ENCODE measurements around the gene LMBR1.
"Not testable (repeated sequence)": the region's sequence is repeated elsewhere in the genome, so short reads cannot be mapped to it uniquely, and the experiment has no call there.

The LMBR1 gene

DNA sequence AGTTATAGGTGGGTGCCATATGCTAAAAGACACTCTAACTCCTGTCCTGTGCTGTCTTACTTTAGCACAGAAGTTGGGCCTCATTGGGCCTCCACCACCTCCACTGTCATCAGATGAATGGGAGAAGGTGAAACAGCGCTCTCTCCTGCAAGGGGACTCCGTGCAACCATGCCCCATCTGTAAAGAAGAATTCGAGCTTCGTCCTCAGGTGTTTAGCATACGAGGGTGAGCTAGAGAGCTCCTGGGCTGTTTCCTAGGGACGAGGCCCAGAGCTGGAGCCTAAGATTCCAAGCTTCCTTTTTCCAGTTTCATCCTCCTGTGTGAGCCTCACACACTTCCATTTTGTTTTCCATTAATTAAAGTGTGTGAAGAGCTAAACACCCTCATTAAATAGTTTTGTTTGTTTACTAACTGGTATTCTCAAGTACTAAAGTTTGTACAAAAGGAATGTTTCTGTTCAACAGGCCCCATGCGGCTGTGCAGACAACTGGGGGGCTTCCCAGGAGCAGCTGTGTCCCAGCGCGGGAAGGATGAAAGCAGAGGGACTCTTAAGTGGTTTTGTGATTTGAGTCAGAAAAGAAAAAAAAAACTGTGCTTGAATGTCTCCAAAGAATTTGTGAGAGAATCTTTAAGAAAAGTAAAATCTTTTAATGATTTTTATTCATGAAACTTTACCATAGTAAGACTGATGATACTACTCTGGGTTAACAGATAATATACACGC, 238.3 kb downstream of the LMBR1 start:
- no peaks in the 10 kb centered on the region for H3K9me3 ChIP-seq (ENCODE audit: low read length)
- peaks cover 13% of the 10 kb centered on the region for H3K4me1 ChIP-seq (ENCODE audit: insufficient read depth, low read length)
- H3K4me3 ChIP-seq (ENCODE audit: low read length): no peak overlapping the region
- H3K36me3 ChIP-seq (ENCODE audit: insufficient read depth, low read length): no peaks in the 10 kb centered on the region
- H3K27me3 ChIP-seq (ENCODE audit: insufficient read depth, low read length): no peaks in the 10 kb centered on the region
- no peak overlapping the region for H2AFZ ChIP-seq (ENCODE audit: low read depth, low read length)

DNA sequence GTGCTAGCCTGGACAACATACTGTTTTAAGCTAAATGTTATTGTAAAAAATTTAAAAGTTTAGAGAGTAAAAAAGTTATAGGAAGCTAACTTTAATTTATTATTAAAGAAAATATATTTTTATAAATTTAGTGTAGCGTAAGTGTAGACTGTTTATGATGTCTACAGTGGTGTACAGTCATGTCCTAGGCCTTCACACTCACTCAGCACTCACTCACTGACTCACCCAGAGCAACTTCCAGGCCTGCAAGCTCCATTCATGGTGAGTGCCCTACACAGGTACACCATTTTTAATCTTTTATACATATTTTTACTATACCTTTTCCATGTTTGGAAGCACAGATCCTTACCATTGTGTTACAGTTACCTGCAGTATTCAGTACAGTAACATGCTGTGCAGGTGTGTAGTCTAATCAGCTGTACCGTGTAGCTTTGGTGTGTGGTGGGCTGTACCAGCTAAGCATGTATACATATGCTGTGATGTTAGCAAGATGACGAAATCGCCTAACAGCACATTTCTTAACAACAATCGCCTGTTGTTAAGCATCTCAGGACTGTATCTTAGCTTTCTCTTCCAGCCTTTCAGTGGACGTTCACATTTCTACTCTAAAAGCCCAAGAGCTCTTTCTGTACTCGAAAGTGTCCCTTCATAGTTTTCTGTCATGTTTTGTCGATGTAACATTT, 240.0 kb downstream of the LMBR1 start:
- Histone ChIP-seq H3K27me3 (ENCODE audit: insufficient read depth, low read length) (no peaks in the 10 kb centered on the region), H3K9me3 (ENCODE audit: low read length) (no peaks in the 10 kb centered on the region), H3K36me3 (ENCODE audit: insufficient read depth, low read length) (no peaks in the 10 kb centered on the region), H2AFZ (ENCODE audit: low read depth, low read length) (no peak overlapping the region), H3K4me1 (ENCODE audit: insufficient read depth, low read length) (peaks cover 13% of the 10 kb centered on the region), H3K4me3 (ENCODE audit: low read length) (no peak overlapping the region)

DNA sequence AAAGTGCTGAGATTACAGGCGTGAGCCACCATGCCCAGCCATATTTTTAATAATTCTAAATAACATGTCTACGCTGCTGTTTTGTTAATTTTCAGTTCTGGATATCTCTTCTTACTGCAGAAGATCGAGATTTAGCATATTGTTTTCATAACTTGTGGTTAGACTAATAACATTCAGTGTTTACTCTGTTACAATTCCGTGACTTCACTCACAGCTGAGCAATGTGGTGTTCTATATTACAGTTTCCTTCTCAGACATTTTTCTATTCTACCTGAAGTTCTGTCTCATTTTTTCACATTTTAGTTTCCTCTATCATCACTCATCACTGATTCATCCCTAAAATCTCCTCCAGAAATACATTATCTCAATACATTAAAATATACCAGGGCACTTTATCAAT, 241.5 kb downstream of the LMBR1 start:
- Histone ChIP-seq H2AFZ (ENCODE audit: low read depth, low read length) (no peak overlapping the region), H3K9me3 (ENCODE audit: low read length) (no peaks in the 10 kb centered on the region), H3K4me1 (ENCODE audit: insufficient read depth, low read length) (peaks cover 6% of the 10 kb centered on the region), H3K36me3 (ENCODE audit: insufficient read depth, low read length) (no peaks in the 10 kb centered on the region), H3K4me3 (ENCODE audit: low read length) (no peak overlapping the region), H3K27me3 (ENCODE audit: insufficient read depth, low read length) (no peaks in the 10 kb centered on the region)

DNA sequence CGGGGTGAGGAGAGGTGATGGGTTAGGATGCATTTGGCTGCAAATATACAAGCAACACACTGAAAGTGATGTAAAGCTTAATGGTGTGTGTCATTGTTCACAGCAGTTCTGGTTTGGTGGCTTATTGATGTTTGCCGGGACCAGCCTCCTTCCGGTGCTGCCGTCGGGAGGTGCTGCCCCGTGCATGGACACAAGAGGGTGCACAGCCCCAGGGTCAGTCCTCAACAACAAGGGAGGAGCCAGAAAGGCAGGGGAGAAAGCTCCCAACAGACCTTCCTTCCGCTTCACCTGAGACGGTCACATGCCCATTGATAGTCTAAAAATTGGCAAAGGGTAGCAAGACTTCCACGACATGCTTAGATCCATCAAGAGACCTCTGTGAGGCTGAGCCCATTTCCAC, 242.9 kb downstream of the LMBR1 start:
- H3K36me3 ChIP-seq (ENCODE audit: insufficient read depth, low read length): no peaks in the 10 kb centered on the region
- no peaks in the 10 kb centered on the region for H3K9me3 ChIP-seq (ENCODE audit: low read length)
- H3K27me3 ChIP-seq (ENCODE audit: insufficient read depth, low read length): no peaks in the 10 kb centered on the region
- no peak overlapping the region for H3K4me3 ChIP-seq (ENCODE audit: low read length)
- H2AFZ ChIP-seq (ENCODE audit: low read depth, low read length): no peak overlapping the region
- peaks cover 5% of the 10 kb centered on the region for H3K4me1 ChIP-seq (ENCODE audit: insufficient read depth, low read length)

DNA sequence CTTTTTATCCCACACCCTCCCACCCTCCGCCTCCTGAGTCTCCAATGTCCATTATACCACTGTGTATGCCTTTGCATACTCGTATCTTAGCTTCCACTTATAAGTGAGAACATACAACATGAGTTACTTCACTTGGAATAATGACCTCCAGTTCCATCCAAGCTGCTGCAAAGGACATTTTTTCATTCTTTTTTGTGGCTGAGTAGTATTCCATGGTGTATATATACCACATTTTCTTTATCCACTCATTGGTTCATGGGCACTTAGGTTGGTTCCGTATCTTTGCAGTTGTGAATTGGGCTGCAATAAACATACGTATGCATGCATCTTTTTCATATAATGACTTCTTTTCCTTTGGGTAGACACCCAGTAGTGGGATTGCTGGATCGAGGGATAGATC, 245.7 kb downstream of the LMBR1 start:
- H2AFZ ChIP-seq (ENCODE audit: low read depth, low read length); H3K4me3 ChIP-seq (ENCODE audit: low read length); H3K4me1 ChIP-seq (ENCODE audit: insufficient read depth, low read length); H3K9me3 ChIP-seq (ENCODE audit: low read length); H3K36me3 ChIP-seq (ENCODE audit: insufficient read depth, low read length); H3K27me3 ChIP-seq (ENCODE audit: insufficient read depth, low read length): not testable (repeated sequence)

DNA sequence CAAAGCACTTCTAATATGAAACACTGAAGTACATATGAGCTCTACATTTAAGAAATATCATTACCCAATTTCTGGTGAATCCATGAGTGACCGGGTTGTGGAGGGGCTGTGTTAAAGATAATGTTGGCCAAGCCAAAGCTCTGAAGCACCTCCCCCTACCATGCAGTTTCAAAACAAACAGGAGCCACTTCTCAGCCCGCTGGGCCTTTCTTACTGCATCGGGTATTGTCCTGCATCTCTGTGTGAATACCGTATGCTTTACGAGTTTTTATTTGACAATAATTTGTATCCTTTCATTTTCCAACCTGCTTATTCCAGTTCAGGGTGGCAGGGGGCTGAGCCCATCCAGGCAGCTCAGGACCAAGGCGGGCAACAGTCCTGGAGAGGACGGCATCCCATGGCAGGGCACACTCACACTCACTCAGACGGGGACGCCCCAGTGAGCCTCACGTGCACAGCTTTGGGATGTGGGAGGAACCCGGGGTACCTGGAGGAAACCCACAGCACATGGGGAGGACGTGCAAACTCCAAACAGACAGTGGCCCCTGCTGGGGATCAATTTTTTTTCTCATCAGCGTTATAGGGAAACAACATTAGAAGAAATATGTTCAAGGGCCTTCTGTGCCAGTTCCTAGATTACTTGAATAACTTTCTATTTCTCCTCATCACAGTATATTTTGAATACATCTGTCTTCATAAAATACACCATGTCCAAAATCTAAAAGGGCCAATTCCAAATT, 250.5 kb downstream of the LMBR1 start:
- H3K4me1 ChIP-seq (ENCODE audit: insufficient read depth, low read length): no peaks in the 10 kb centered on the region
- H3K9me3 ChIP-seq (ENCODE audit: low read length): peaks cover 4% of the 10 kb centered on the region
- no peak overlapping the region for H2AFZ ChIP-seq (ENCODE audit: low read depth, low read length)
- no peaks in the 10 kb centered on the region for H3K27me3 ChIP-seq (ENCODE audit: insufficient read depth, low read length)
- no peaks in the 10 kb centered on the region for H3K36me3 ChIP-seq (ENCODE audit: insufficient read depth, low read length)
- no peak overlapping the region for H3K4me3 ChIP-seq (ENCODE audit: low read length)

DNA sequence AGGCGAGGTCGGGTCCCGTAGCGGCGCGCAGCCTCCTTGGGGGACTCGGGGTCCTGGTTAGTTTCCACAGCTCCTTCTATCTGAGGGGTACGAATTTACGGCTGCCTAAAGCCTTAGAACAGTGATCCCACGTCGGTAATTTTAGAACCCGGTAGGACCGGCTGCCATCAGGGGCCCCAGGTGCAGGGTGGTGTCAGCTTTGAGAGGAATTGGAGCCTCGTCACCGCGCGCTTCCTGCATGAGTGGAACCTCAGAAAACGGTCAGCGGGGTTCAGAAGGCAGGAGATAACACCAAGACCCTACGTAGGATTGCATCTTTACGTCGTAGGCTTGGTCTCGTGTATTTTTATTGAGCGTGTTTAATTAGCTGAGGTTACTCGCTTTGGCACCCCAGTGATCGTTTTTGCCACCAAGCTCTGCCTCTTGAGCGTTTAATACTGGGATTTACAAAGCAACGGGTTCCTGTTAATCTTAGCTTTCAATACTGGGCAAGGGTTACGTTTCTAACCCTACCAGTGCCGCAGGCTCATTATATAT, 252.0 kb downstream of the LMBR1 start:
- H2AFZ ChIP-seq (ENCODE audit: low read depth, low read length): peak overlapping the region; percentile 87
- no peaks in the 10 kb centered on the region for H3K4me1 ChIP-seq (ENCODE audit: insufficient read depth, low read length)
- peaks cover 4% of the 10 kb centered on the region for H3K9me3 ChIP-seq (ENCODE audit: low read length)
- no peaks in the 10 kb centered on the region for H3K27me3 ChIP-seq (ENCODE audit: insufficient read depth, low read length)
- H3K4me3 ChIP-seq (ENCODE audit: low read length): peak overlapping the region; percentile 61
- no peaks in the 10 kb centered on the region for H3K36me3 ChIP-seq (ENCODE audit: insufficient read depth, low read length)

DNA sequence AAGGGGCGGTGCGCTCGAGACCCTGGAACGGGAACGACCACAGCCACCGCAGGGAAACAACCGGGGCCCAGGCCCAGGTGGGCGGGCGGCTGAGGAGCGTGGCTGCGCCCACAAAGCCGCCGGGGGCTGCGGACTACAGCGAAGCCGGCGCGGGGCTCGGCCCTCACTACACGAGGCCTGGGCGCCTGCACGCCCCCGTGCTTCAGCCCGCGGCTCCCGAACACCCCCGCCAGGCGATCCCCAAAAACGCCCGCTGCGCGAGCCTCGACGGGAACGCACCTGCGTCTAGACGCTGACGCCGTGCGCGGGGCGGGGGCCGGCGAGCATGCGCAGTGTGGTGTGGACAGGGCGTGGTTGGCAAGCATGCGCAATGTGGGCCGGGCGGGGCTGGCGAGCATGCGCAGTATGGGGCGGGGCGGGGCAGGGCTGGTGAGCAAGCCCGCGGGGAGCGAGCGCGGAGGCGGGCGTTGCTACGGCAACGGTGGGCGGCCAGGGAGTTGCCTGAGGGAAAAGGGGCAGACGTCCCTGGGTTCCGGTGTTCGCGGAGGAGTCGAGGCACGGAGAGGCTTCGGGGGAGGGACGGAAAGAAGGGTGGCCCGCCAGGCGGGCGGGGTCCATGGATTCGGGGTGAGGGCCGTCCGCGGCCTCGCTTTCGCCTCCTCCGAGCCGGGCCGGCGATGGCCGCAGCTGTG, 252.6 kb downstream of the LMBR1 start, which contains the start of gene RNF32:
Gene RNF32, plus strand, starts transcription at position 518 of the 692 bp plus-strand sequence. CDS start 3,104 bp downstream, outside the sequence.
- H3K4me1 ChIP-seq (ENCODE audit: insufficient read depth, low read length): no peaks in the 10 kb centered on the region
- H3K9me3 ChIP-seq (ENCODE audit: low read length): peaks cover 4% of the 10 kb centered on the region
- no peaks in the 10 kb centered on the region for H3K36me3 ChIP-seq (ENCODE audit: insufficient read depth, low read length)
- H2AFZ ChIP-seq (ENCODE audit: low read depth, low read length): peak within 1 kb of the TSS; percentile 87
- no peaks in the 10 kb centered on the region for H3K27me3 ChIP-seq (ENCODE audit: insufficient read depth, low read length)
- peak within 1 kb of the TSS; percentile 61 for H3K4me3 ChIP-seq (ENCODE audit: low read length)

DNA sequence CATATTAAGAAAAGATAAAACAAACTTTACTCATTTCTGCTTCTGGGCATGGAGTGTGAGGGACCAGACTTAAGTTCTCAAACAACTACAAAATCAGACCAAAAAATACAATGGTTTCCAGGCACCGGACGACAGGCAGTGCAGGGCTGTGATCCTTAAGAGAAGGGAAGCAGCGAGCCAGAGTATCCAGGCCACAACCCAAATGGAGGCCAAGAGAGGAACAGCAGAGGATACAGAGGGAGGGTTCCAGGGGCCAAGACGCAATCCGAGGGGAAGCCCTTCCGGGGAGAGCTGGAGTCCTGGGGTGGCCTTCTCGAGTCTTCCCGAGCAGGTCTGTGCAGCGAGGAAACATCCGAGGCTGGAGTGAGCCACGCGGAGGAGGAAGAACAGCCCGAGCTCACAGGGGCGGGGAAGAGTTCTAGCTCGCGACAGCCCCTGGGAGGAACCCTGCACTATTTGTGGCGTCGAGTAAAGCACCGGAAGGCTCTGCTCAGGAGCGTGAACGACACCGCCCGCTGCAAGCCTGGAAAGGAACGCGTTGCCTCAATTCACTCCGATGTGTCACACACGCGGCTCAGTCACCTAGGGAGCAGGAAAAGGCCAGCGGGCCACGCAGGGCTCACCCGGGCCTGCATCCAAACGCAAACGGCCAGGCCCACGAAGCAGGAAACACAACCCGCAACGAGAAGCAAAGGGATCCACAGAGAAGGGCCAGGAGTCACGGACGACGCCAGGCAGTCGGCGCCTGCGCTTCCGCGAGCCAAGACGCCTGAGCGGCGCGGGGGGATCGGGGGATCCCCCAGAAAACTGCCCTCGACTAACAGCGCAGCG, 253.3 kb downstream of the LMBR1 start:
- peak overlapping the region; percentile 61 for H3K4me3 ChIP-seq (ENCODE audit: low read length)
- H3K27me3 ChIP-seq (ENCODE audit: insufficient read depth, low read length): no peaks in the 10 kb centered on the region
- no peaks in the 10 kb centered on the region for H3K36me3 ChIP-seq (ENCODE audit: insufficient read depth, low read length)
- H3K4me1 ChIP-seq (ENCODE audit: insufficient read depth, low read length): no peaks in the 10 kb centered on the region
- H2AFZ ChIP-seq (ENCODE audit: low read depth, low read length): peak overlapping the region; percentile 87
- peaks cover 4% of the 10 kb centered on the region for H3K9me3 ChIP-seq (ENCODE audit: low read length)

DNA sequence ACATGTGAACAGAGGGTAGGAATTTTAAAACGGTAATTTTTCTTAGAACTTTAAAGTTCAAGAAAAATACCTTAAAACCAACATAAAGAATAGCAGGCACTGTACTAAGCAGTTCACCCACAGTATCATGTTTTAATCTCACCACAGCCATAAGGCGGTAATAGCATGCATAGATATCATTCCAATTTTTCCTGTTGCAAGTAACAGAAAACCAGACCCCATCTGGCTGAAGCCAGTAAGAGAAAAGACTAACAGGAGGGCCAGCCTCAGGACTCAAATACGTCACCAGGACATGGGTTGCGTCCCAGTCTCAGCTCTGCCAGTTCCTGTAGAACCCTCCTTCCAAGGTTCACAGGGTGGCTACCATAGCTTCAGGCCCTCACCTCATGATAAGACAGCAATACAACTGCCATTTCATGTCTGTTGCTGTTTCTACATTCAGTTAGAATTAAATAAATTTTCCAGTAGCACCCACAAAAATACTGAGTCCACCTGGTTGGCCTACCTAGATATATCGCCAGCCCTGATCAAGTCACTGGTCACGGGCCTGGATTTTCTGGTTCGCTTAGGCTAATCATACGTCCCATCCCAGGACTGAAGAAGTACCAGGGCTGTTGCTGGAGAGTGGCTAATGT, 254.4 kb downstream of the LMBR1 start:
- Histone ChIP-seq H3K27me3 (ENCODE audit: insufficient read depth, low read length) (no peaks in the 10 kb centered on the region), H3K36me3 (ENCODE audit: insufficient read depth, low read length) (no peaks in the 10 kb centered on the region), H3K9me3 (ENCODE audit: low read length) (peaks cover 4% of the 10 kb centered on the region), H3K4me1 (ENCODE audit: insufficient read depth, low read length) (no peaks in the 10 kb centered on the region), H3K4me3 (ENCODE audit: low read length) (no peak overlapping the region), H2AFZ (ENCODE audit: low read depth, low read length) (no peak overlapping the region)

DNA sequence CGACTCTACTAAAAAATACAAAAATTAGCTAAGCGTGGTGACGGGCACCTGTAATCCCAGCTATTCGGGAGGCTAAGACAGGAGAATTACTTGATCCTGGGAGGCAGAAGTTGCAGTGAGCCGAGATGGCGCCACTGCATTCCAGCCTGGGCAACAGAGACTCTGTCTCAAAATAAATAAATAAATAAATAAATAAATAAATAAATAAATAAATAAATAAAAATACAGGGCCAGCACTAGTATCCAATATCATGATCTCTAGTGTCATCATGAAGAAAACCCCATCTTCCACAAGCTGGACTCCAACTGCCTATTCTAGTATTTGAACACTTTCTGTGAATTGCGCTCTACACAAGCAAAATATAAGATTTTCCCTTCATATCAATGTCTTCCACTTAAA, 255.9 kb downstream of the LMBR1 start:
- not testable (repeated sequence) for H3K4me3 ChIP-seq (ENCODE audit: low read length); H2AFZ ChIP-seq (ENCODE audit: low read depth, low read length); H3K9me3 ChIP-seq (ENCODE audit: low read length); H3K36me3 ChIP-seq (ENCODE audit: insufficient read depth, low read length); H3K4me1 ChIP-seq (ENCODE audit: insufficient read depth, low read length); H3K27me3 ChIP-seq (ENCODE audit: insufficient read depth, low read length)
